IPS DF 6.9 (cell line): ENCODE data around the gene KIF21A.

ENCODE experiments used
- DNase-seq: peaks from one replicate; pipeline ENCODE4 v3.0.0-alpha.2; 2013; ENCODE audit warnings: low read depth, low spot score
- H3K27ac ChIP-seq: one replicate; pipeline ENCODE4 v1.5.1; 2013; ENCODE audit warnings: low read length, control low read depth
- H3K27me3 ChIP-seq: 2 replicates; pipeline ENCODE4 v1.6.1; 2013; ENCODE audit warnings: mild to moderate bottlenecking, low read length; ENCODE audit not compliant: control insufficient read depth, insufficient read depth
- H3K36me3 ChIP-seq: 2 replicates; pipeline ENCODE4 v1.6.1; 2013; ENCODE audit warnings: low read length; ENCODE audit not compliant: control insufficient read depth, insufficient read depth
- H3K4me1 ChIP-seq: 2 replicates; pipeline ENCODE4 v1.6.1; 2013; ENCODE audit warnings: low read length; ENCODE audit not compliant: control insufficient read depth, insufficient read depth
- H3K4me3 ChIP-seq: 2 replicates; pipeline ENCODE4 v1.5.1; 2013; ENCODE audit warnings: mild to moderate bottlenecking, low read length
- H3K9me3 ChIP-seq: 2 replicates; pipeline ENCODE4 v1.6.1; 2013; ENCODE audit warnings: low read length, inconsistent platforms; ENCODE audit not compliant: control insufficient read depth, insufficient read depth
- WGBS: extraction: QIAGEN DNeasy Blood & Tissue Kit; methylation state at CpG from one replicate; pipeline ENCODE4 v1.1.7; 2013; ENCODE audit warnings: mixed read lengths, missing lambda C conversion rate; ENCODE audit not compliant: insufficient read length, insufficient coverage; 5-methylcytosine and 5-hydroxymethylcytosine counted together

Gene KIF21A

DNA sequence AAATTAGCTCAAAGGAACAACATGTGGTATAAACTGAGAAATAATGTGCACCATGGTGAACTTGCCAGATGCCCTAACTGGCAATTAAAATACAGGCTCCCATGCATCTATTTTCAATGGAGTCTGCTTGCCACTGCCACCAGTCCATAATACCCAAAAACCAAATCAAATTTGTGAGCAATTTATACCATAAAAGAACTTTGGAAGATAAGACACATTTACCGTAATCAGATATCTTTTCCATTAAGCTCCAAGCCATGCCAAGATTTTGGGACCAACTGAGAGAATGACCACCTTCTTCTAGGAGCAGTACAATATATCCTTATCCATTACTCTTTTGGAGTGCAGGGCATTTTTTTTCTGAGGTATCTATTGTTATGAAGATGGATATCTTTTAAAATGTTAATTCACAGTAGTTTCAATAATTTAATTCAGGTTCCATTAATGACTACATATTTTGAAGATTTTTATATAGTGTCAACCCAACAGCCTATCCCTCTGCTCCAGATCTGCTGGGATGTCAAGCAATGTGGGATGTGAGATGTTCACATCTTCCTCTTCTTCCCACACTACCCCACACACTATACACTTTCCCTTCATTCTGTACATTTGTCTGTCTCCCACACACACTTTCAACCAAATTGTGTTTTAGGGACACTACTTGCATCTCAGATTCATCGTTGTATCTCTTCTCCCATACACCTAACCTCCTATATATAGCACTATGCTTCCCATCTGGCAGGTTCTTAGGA lies 53.3 kb downstream of the KIF21A start:
- no peaks in the 10 kb centered on the region for H3K27me3 ChIP-seq
- no peaks in the 10 kb centered on the region for H3K9me3 ChIP-seq
- no peak overlapping the region for H3K4me3 ChIP-seq
- no peaks in the 10 kb centered on the region; the same call in 1 of the 2 replicates for H3K36me3 ChIP-seq
- no CpG with 5 or more reads among the region's 2 CpGs for WGBS
- no peak for DNase-seq
- peaks cover 5% of the 10 kb centered on the region; the same call in 1 of the 2 replicates for H3K4me1 ChIP-seq
- H3K27ac ChIP-seq: no peak overlapping the region

DNA sequence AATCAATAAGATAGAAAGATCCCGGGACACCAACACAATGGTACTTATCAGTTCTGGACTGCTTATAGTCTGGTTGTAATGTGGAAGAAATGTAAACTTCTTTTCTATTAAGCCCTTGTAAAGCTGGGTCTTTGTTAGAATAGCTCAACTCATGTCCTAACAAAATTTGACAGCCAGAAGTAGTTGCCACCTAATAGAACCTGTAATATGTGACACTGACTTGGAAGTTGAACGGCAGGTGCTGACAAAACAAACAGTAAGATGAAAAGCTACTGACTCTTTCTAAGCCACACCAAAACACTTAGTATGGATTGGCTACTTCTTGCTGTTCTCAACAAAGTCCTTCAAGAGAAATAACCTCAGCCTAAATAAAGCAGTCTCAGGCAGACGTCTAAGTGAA lies 56.6 kb downstream of the KIF21A start:
- Histone ChIP-seq H3K4me3 (no peak overlapping the region), H3K27ac (no peak overlapping the region), H3K27me3 (no peaks in the 10 kb centered on the region), H3K4me1 (peaks cover 2% of the 10 kb centered on the region; the same call in 1 of the 2 replicates), H3K36me3 (no peaks in the 10 kb centered on the region), H3K9me3 (no peaks in the 10 kb centered on the region)
- DNase-seq: no peak
- no CpG with 5 or more reads among the region's 3 CpGs for WGBS

DNA sequence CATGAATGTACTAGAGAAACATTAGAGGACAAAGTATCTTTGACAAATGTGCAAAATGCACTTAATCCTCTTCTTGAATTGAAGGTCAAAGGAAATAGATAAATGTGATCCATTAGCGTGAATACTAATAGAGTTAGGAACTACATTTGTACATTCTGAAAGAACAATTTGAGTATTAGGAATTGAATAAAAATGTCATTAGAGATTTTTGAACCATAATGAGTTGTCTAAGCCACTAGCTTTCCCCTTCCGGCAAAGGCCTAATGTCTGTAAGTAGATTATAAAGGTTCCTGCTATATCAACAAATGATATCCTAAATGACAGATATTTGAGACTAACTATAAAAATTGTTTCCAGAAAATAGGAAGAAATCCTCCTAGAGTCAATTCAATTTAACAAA lies 59.8 kb downstream of the KIF21A start:
- Histone ChIP-seq H3K4me3 (no peak overlapping the region), H3K4me1 (no peaks in the 10 kb centered on the region), H3K27ac (no peak overlapping the region), H3K36me3 (no peaks in the 10 kb centered on the region), H3K27me3 (no peaks in the 10 kb centered on the region), H3K9me3 (no peaks in the 10 kb centered on the region)
- WGBS: no CpG with 5 or more reads among the region's 2 CpGs
- no peak for DNase-seq

DNA sequence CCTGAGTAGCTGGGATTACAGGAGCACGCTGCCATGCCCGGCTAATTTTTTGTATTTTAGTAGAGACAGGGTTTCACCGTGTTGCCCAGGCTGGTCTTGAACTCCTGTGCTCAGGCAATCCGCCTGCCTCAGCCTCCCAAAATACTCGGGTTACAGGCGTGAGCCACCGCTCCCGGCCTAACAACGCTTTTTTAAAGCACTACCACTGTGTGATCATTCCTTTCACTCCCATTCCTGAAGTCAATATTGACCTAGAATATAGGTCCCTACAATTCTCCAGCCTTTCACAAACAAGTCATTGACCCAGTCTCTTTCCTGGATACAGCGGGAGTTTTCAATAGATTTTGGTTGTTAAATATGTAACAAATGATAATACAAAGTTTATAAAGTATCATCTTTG lies 62.8 kb downstream of the KIF21A start:
- no peak for DNase-seq

DNA sequence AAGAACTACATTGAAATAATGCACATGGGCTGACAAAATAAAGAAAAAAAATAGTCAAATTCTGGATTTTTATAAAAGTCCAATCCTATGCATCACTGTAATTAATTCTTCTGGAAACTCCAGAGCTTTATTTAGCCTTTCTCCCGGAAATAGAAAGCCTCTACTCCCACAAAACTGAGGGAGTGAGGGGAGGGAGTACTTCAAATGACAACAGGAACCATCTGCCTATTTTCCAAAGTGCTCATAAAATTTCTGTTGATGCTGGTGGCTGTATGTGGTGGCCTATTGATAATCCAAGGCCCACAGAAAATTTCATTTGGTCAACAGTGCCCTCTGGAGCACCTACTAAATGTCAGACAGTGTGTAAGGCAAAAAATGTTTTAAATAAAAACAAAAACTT lies 64.6 kb downstream of the KIF21A start:
- no CpG with 5 or more reads among the region's 1 CpG for WGBS
- Histone ChIP-seq H3K4me1 (0 out of 2 replicates have a peak, but pooled peaks cover 1% of the 10 kb centered on the region), H3K36me3 (no peaks in the 10 kb centered on the region), H3K9me3 (no peaks in the 10 kb centered on the region), H3K27ac (no peak overlapping the region), H3K27me3 (no peaks in the 10 kb centered on the region), H3K4me3 (no peak overlapping the region)
- DNase-seq: no peak

More for the DNA sequence above, 62.8 kb downstream of the KIF21A start:
- no CpG with 5 or more reads among the region's 10 CpGs for WGBS
- no peaks in the 10 kb centered on the region for H3K36me3 ChIP-seq
- H3K27me3 ChIP-seq: no peaks in the 10 kb centered on the region
- H3K9me3 ChIP-seq: no peaks in the 10 kb centered on the region
- no peak overlapping the region for H3K4me3 ChIP-seq
- H3K27ac ChIP-seq: no peak overlapping the region
- H3K4me1 ChIP-seq: no peaks in the 10 kb centered on the region

DNA sequence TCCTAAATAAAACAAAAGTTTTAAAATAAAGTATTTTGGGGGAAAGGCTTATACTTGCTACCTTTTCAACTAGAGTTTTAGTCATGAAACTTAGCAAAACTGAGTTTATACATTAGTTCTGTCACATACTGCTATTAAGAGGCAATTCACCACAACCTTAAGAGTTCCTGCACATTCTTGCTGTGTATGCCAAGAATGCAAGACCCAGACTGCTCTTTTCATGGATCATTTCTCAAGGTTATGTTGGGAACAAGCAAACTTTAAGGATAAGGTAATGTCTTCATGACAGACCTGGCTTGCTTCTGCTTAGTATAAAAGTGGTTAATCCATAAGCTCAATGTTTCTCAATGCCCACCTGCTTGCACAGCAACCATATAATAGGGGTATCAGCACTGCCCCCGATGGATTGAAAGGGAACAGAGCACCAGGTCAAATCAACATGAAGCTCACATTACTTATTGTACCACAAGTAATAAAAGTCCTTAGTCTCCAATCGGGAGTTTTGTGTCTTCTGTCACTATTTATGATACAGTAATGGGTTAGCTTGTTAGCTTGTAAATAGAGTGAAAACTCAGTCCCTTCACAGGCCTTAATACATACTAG lies 67.6 kb downstream of the KIF21A start:
- H3K27ac ChIP-seq: no peak overlapping the region
- no peak for DNase-seq
- H3K4me1 ChIP-seq: 0 out of 2 replicates have a peak, but pooled peaks cover 1% of the 10 kb centered on the region
- no CpG with 5 or more reads among the region's 2 CpGs for WGBS
- H3K9me3 ChIP-seq: no peaks in the 10 kb centered on the region
- no peaks in the 10 kb centered on the region for H3K36me3 ChIP-seq
- H3K27me3 ChIP-seq: no peaks in the 10 kb centered on the region
- H3K4me3 ChIP-seq: no peak overlapping the region

DNA sequence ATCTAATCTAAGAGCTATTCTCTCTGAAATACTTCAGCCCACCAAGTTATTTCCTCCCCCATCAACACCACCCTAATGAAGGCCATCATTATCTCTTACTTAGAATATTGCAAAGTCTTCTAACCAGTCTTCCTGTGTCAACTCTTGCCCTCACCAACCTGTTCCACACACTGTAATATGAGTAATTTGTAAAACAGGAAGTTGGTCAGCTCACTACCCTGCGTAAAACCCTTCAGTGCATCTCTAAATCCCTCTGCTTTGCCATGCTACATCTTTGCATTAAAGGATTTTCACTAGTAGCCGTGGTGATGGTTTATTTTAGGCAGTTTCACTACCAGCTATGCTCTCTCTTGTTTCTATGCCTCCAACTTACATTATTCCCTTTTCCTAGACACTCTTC lies 70.0 kb downstream of the KIF21A start:
- H3K27me3 ChIP-seq: no peaks in the 10 kb centered on the region
- H3K4me3 ChIP-seq: no peak overlapping the region
- H3K36me3 ChIP-seq: no peaks in the 10 kb centered on the region
- 0 out of 2 replicates have a peak, but pooled peaks cover 1% of the 10 kb centered on the region for H3K4me1 ChIP-seq
- DNase-seq: no peak
- H3K9me3 ChIP-seq: no peaks in the 10 kb centered on the region
- WGBS: no CpG with 5 or more reads among the region's 2 CpGs
- no peak overlapping the region for H3K27ac ChIP-seq

DNA sequence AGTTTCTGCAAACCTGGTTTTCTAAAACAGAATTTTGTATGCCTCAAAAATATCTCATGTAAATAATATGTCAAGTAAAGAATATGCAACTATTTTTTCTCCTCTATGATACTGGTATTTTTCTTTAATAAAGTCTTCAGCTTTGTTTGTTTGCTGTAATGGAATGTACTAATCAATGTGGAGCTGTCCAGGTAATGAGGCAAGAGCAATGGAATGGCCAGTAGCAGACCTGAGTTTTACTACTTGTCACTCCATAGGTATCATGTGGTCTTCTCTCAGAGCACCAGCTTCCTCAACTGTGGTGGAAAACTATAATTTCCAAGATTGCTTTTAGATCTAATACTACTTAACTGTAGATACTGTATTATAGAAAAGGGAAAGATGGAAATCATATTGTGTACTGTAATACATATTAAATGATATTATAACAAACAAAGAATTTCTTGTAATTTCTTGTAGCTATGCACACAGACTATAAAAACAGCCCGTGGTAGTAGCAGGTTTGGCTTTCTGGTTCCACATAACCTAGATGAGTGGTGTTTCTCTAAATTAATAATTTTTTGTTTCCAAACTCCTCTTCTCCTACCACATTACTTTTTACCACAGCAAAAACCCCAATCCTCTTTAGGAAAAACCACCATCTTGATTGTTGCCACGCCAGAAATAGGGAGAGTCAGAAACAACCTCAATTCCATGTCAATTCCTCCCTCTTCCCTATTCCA lies 70.6 kb downstream of the KIF21A start:
- Histone ChIP-seq H3K4me3 (no peak overlapping the region), H3K9me3 (no peaks in the 10 kb centered on the region), H3K36me3 (no peaks in the 10 kb centered on the region), H3K27ac (no peak overlapping the region), H3K27me3 (no peaks in the 10 kb centered on the region), H3K4me1 (0 out of 2 replicates have a peak, but pooled peaks cover 1% of the 10 kb centered on the region)
- DNase-seq: no peak
- WGBS: no CpG with 5 or more reads among the region's 2 CpGs

DNA sequence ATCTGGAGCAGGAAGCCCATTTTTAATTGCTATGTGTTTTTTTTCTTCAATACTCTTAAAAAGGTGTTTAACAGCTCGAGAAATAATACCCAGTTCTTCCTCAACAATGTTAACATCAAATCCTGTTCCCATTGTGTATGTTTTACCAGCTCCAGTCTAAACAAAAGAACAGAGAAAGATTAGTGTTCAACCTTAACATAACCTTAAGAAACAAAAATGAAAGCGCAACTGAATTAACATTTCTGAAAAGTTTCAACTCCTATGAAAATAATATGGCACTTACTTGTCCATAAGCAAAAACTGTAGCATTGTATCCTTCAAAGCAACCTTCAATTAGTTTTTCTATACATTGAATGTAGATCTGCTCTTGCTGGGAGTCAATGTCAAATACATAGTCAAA lies 73.2 kb downstream of the KIF21A start:
- no CpG with 5 or more reads among the region's 2 CpGs for WGBS
- Histone ChIP-seq H3K4me1 (0 out of 2 replicates have a peak, but pooled peaks cover 1% of the 10 kb centered on the region), H3K36me3 (no peaks in the 10 kb centered on the region), H3K4me3 (no peak overlapping the region), H3K27me3 (no peaks in the 10 kb centered on the region), H3K9me3 (no peaks in the 10 kb centered on the region), H3K27ac (no peak overlapping the region)
- DNase-seq: no peak

DNA sequence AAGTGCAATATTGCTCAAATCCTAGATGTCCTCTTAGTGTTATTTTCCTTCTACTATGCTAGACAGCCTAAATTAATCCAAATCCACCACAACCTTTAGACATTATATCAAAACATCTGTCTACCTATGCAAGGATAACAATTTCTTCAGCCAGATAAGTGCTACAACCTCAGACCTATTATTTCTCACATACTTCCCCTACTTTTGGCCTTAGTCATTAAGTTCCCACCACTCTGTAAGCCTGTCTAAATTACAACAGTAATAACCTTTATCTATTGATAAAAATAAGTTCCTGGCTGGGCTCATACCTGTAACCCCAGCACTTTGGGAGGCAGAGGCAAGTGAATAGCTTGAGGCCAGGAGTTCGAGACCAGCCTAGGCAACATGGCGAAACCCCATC lies 74.0 kb downstream of the KIF21A start:
- no peak for DNase-seq
- 0 out of 2 replicates have a peak, but pooled peaks cover 1% of the 10 kb centered on the region for H3K4me1 ChIP-seq
- H3K4me3 ChIP-seq: no peak overlapping the region
- no peaks in the 10 kb centered on the region for H3K27me3 ChIP-seq
- no peaks in the 10 kb centered on the region for H3K36me3 ChIP-seq
- no peaks in the 10 kb centered on the region for H3K9me3 ChIP-seq
- WGBS: no CpG with 5 or more reads among the region's 2 CpGs
- H3K27ac ChIP-seq: no peak overlapping the region
